Kidney epithelial cell (primary cell): Measurements from ENCODE around the gene PIK3AP1. TPM values are rescaled to one million over a fixed set of nuclear protein-coding genes. Genes with fewer than 3 reads are reported as not detected.
"Not testable (repeated sequence)": the region's sequence is repeated elsewhere in the genome, so short reads cannot be mapped to it uniquely, and the experiment has no call there.

Experiments
- DNase-seq: peaks from one replicate; pipeline ENCODE4 v3.0.0-alpha.2; 2010; ENCODE audit warnings: low read depth
- H3K27me3 ChIP-seq: 2 replicates; pipeline ENCODE4 v1.6.0; 2011; ENCODE audit warnings: low read length; ENCODE audit not compliant: control insufficient read depth, insufficient read depth
- H3K36me3 ChIP-seq: 2 replicates; pipeline ENCODE4 v1.5.1; 2011; ENCODE audit warnings: low read length; ENCODE audit not compliant: control insufficient read depth, insufficient read depth
- H3K4me3 ChIP-seq: 2 replicates; pipeline ENCODE4 v1.5.1; 2011; ENCODE audit warnings: low read depth, mild to moderate bottlenecking, control low read depth, low read length
- CTCF ChIP-seq: IDR thresholded peaks from 2 replicates; pipeline ENCODE4 v1.5.1; 2011; ENCODE audit warnings: mild to moderate bottlenecking, moderate library complexity, low read length, control low read depth, inconsistent platforms; ENCODE audit not compliant: insufficient read depth, poor library complexity, severe bottlenecking
- total RNA-seq: library from RNA; depleted of rRNA; stranded (reverse); fragments of >200 nt; gene quantifications from 2 replicates; pipeline ENCODE4 v1.2.3, GENCODE V29; 2015

PIK3AP1 gene
- total RNA-seq, 1 donor from 2014 or later, result 8.9 TPM

DNA sequence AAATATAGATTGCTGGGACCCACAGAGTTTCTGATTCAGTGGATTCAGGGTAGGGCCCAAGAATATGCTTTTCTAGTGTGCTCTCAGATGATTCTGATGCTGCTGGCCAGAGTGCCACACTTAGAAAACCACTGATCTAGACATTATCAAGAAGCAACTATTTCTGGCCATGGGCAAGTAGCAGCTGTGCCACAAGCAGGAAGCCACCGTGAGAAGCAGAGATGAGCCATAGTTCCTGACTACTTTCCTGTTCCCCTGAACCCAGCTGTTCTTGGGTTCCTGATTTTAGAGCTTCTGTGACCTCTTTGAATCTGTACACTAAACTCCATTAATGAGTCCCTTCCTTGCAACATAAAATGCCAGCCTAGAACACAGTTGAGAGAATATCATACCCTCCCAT, 38.1 kb upstream of the PIK3AP1 start:
- H3K27me3 ChIP-seq, result peaks cover 2% of the 10 kb centered on the region
- no peak overlapping the region for H3K4me3 ChIP-seq
- no peaks in the 10 kb centered on the region for H3K36me3 ChIP-seq
- no peak for DNase-seq
- TF ChIP-seq CTCF, result no peak

DNA sequence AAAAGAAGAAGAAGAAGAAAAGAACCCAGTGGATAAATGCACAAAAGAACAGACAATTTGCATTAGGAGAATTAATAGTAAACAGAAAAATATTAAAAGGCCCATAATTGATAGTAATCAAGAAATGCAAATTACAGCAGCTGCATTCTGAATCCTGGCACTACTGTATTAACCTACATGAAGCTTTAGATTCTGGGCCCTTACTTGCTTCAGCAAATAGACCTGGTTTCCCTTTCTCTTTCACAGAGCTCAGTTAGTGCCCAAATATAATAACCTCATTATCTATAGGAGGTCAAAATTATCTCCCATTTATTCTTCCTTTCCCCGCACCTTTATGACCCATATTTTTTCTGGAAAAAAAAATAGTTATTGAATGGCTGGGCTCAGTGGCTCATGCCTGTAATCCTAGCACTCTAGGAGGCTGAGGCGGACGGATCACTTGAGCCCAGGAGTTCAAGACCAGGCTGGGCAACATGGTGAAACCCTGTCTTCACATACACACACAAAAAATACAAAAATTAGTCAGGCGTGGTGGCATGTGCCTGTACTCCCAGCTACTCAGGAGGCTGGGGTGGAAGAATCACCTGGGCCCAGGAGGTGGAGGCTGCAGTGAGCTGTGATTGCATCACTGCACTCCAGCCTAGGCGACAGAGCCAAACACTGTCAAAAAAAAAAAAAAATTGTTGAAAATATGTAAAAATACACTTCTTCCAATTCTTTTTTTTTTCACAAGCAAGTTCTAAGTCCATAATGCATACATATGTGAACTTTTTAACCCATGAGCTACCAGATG, 36.0 kb upstream of the PIK3AP1 start:
- DNase-seq, result no peak
- H3K36me3 ChIP-seq, result no peaks in the 10 kb centered on the region
- TF ChIP-seq CTCF, result no peak
- peaks cover 2% of the 10 kb centered on the region for H3K27me3 ChIP-seq
- H3K4me3 ChIP-seq, result no peak overlapping the region

- no peak overlapping the region for H3K4me3 ChIP-seq
- peaks cover 2% of the 10 kb centered on the region for H3K27me3 ChIP-seq
- no peaks in the 10 kb centered on the region for H3K36me3 ChIP-seq
- TF ChIP-seq CTCF, result no peak
- DNase-seq, result no peak
These were observed 33.6 kb upstream of the PIK3AP1 start for GRCh38 chr10:96753956-96754355.

GRCh38 chr10:96752375-96752774, 32.1 kb upstream of the PIK3AP1 start:
- no peaks in the 10 kb centered on the region for H3K36me3 ChIP-seq
- no peak for TF ChIP-seq CTCF
- peaks cover 2% of the 10 kb centered on the region for H3K27me3 ChIP-seq
- DNase-seq, result no peak
- H3K4me3 ChIP-seq, result no peak overlapping the region

GRCh38 chr10:96750316-96750715, 30.0 kb upstream of the PIK3AP1 start:
- H3K4me3 ChIP-seq, DNase-seq, H3K27me3 ChIP-seq, H3K36me3 ChIP-seq: not testable (repeated sequence)

- Histone ChIP-seq H3K36me3 (no peaks in the 10 kb centered on the region), H3K4me3 (no peak overlapping the region), H3K27me3 (no peaks in the 10 kb centered on the region)
- no peak for DNase-seq
- TF ChIP-seq CTCF, result no peak
These were observed 27.6 kb upstream of the PIK3AP1 start for GRCh38 chr10:96747734-96748550.
